ENCODE data around the gene MDM4. TPM values are rescaled to one million over a fixed set of nuclear protein-coding genes. Genes with fewer than 3 reads are reported as not detected.
"Not testable (repeated sequence)": the region's sequence is repeated elsewhere in the genome, so short reads cannot be mapped to it uniquely, and the experiment has no call there.

MDM4 gene
- total RNA-seq, 1 donor = 169 TPM

- H3K27me3 ChIP-seq (ENCODE audit: insufficient read depth, low read length); H3K9me3 ChIP-seq (ENCODE audit: low read depth, low read length); H3K4me3 ChIP-seq (ENCODE audit: low read length): not testable (repeated sequence)
- H3K4me1 ChIP-seq (ENCODE audit: insufficient read depth, low read length) = peaks cover 84% of the 10 kb centered on the region
Observed at GRCh38 chr1:204521941-204522521, 5.8 kb downstream of the MDM4 start.

- Histone ChIP-seq H3K4me1 (ENCODE audit: insufficient read depth, low read length) (peaks cover 67% of the 10 kb centered on the region), H3K4me3 (ENCODE audit: low read length) (no peak overlapping the region), H3K9me3 (ENCODE audit: low read depth, low read length) (no peaks in the 10 kb centered on the region), H3K27me3 (ENCODE audit: insufficient read depth, low read length) (no peaks in the 10 kb centered on the region)
Observed at GRCh38 chr1:204523605-204524215, 7.5 kb downstream of the MDM4 start.

DNA sequence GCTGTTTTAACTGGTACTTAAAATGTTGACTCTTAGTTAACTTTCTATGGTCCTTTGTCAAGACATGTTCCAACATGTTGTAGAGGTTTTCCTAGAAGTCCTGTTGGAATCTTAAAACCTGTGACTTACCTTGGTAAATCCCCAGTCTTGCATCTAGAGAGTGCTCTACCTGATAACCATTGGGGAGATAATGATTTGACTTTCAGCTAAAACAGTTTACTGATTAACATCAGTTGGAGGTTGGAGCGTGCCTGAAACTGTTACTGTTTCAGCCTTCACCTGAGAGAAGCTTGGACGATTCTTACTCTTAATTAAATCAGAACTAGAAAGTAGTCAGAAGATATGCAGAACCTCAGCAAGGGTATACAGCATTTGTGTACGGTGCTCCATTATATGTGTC is 8.8 kb downstream of the MDM4 start:
- Histone ChIP-seq H3K4me1 (ENCODE audit: insufficient read depth, low read length) (peaks cover 59% of the 10 kb centered on the region), H3K27me3 (ENCODE audit: insufficient read depth, low read length) (no peaks in the 10 kb centered on the region), H3K9me3 (ENCODE audit: low read depth, low read length) (no peaks in the 10 kb centered on the region), H3K4me3 (ENCODE audit: low read length) (no peak overlapping the region)

GRCh38 chr1:204528241-204528640 is 12.0 kb downstream of the MDM4 start:
- Histone ChIP-seq H3K4me1 (ENCODE audit: insufficient read depth, low read length) (peaks cover 36% of the 10 kb centered on the region), H3K27me3 (ENCODE audit: insufficient read depth, low read length) (no peaks in the 10 kb centered on the region), H3K4me3 (ENCODE audit: low read length) (no peak overlapping the region), H3K9me3 (ENCODE audit: low read depth, low read length) (no peaks in the 10 kb centered on the region)

GRCh38 chr1:204528677-204529076 is 12.5 kb downstream of the MDM4 start:
- Histone ChIP-seq H3K4me3 (ENCODE audit: low read length) (no peak overlapping the region), H3K9me3 (ENCODE audit: low read depth, low read length) (no peaks in the 10 kb centered on the region), H3K4me1 (ENCODE audit: insufficient read depth, low read length) (peaks cover 33% of the 10 kb centered on the region), H3K27me3 (ENCODE audit: insufficient read depth, low read length) (no peaks in the 10 kb centered on the region)

GRCh38 chr1:204529371-204529895 is 13.2 kb downstream of the MDM4 start:
- Histone ChIP-seq H3K4me1 (ENCODE audit: insufficient read depth, low read length) (peaks cover 25% of the 10 kb centered on the region), H3K4me3 (ENCODE audit: low read length) (no peak overlapping the region), H3K27me3 (ENCODE audit: insufficient read depth, low read length) (no peaks in the 10 kb centered on the region), H3K9me3 (ENCODE audit: low read depth, low read length) (no peaks in the 10 kb centered on the region)

DNA sequence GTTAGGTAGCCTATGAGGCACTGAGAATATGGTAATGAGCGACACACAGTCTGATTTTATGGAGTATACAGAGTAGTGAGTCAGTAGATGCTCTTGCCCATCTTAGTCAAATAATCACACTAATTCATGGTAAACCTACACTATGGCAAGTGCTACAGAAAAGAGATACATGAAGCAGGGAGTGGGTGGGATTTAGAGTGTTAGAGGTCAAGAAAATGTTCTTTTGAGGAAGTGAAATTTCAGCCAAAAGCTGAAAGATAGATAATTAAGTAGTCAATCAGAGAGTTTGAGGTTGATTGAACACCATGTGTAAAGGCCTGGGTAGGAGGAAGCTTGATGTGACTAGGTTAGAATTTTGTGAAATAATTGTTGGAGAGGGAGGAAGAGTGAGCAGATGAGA is 14.7 kb downstream of the MDM4 start:
- H3K27me3 ChIP-seq (ENCODE audit: insufficient read depth, low read length) = no peaks in the 10 kb centered on the region
- H3K4me1 ChIP-seq (ENCODE audit: insufficient read depth, low read length) = peaks cover 13% of the 10 kb centered on the region
- no peaks in the 10 kb centered on the region for H3K9me3 ChIP-seq (ENCODE audit: low read depth, low read length)
- H3K4me3 ChIP-seq (ENCODE audit: low read length) = no peak overlapping the region

- Histone ChIP-seq H3K27me3 (ENCODE audit: insufficient read depth, low read length) (no peaks in the 10 kb centered on the region), H3K9me3 (ENCODE audit: low read depth, low read length) (no peaks in the 10 kb centered on the region)
Observed at GRCh38 chr1:204532832-204533231, 16.6 kb downstream of the MDM4 start.

DNA sequence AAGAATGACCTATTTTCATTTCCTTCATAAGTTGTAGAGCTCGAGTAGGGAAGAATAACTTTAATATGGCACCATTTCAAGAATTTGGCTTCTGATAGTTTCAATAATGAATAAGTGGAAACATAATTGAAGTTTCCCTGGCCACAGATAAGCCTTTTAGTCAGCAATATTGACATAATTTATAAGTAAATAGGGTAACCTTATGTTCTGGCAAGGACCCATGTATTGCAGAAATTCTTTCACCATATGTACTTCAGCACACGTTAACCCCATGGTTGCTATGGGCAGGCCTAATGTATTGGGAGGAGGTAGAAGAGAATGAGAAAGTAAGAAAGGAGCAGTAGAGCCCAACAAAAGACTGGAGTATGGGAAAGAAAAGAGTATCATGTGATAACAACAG is 25.4 kb downstream of the MDM4 start:
- Histone ChIP-seq H3K27me3 (ENCODE audit: insufficient read depth, low read length) (no peaks in the 10 kb centered on the region), H3K4me1 (ENCODE audit: insufficient read depth, low read length) (peaks cover 14% of the 10 kb centered on the region), H3K9me3 (ENCODE audit: low read depth, low read length) (no peaks in the 10 kb centered on the region), H3K4me3 (ENCODE audit: low read length) (no peak overlapping the region)

More at GRCh38 chr1:204532832-204533231, 16.6 kb downstream of the MDM4 start:
- peaks cover 11% of the 10 kb centered on the region for H3K4me1 ChIP-seq (ENCODE audit: insufficient read depth, low read length)
- H3K4me3 ChIP-seq (ENCODE audit: low read length) = no peak overlapping the region

DNA sequence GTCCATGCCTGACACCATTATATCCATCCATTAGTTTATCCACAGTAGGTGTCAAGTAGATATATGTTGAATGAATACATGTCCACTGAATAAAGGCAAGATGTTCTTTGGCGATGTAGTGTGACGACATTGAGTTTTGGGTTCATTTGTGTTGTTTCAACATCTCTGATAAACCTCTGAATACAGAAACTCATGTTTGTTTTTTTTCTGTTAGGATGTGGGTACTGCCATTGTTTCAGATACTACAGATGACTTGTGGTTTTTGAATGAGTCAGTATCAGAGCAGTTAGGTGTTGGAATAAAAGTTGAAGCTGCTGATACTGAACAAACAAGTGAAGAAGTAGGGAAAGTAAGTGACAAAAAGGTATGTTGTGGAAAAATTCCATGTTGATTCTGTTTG is 28.1 kb downstream of the MDM4 start:
- Histone ChIP-seq H3K27me3 (ENCODE audit: insufficient read depth, low read length) (no peaks in the 10 kb centered on the region), H3K4me1 (ENCODE audit: insufficient read depth, low read length) (peaks cover 14% of the 10 kb centered on the region), H3K4me3 (ENCODE audit: low read length) (no peak overlapping the region), H3K9me3 (ENCODE audit: low read depth, low read length) (no peaks in the 10 kb centered on the region)

- no peak overlapping the region for H3K4me3 ChIP-seq (ENCODE audit: low read length)
- peaks cover 14% of the 10 kb centered on the region for H3K4me1 ChIP-seq (ENCODE audit: insufficient read depth, low read length)
- H3K9me3 ChIP-seq (ENCODE audit: low read depth, low read length) = no peaks in the 10 kb centered on the region
- H3K27me3 ChIP-seq (ENCODE audit: insufficient read depth, low read length) = no peaks in the 10 kb centered on the region
Observed at GRCh38 chr1:204545202-204545601, 29.0 kb downstream of the MDM4 start.

DNA sequence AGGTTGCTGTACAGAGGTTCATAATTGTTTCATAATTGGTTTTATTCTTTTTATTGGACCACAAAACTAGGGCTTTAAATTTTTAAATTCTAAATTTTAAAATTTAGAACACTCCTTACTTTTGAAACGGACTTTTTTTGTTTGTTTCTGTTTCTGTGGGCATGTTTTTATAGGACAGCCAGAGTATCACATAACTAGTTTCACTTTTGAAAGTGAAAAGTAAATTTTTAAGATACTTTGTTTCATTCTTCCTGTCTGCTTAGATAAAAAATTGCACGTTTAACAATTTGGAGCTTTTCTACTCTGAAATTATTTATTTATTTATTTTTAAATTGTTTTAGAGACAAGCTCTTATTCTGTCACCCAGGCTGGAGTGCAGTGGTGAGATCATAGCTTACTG is 29.7 kb downstream of the MDM4 start:
- H3K27me3 ChIP-seq (ENCODE audit: insufficient read depth, low read length) = no peaks in the 10 kb centered on the region
- H3K4me3 ChIP-seq (ENCODE audit: low read length) = no peak overlapping the region
- no peaks in the 10 kb centered on the region for H3K9me3 ChIP-seq (ENCODE audit: low read depth, low read length)
- H3K4me1 ChIP-seq (ENCODE audit: insufficient read depth, low read length) = peaks cover 14% of the 10 kb centered on the region

GRCh38 chr1:204548265-204548664 is 32.1 kb downstream of the MDM4 start:
- peaks cover 14% of the 10 kb centered on the region for H3K4me1 ChIP-seq (ENCODE audit: insufficient read depth, low read length)
- H3K27me3 ChIP-seq (ENCODE audit: insufficient read depth, low read length) = no peaks in the 10 kb centered on the region
- H3K9me3 ChIP-seq (ENCODE audit: low read depth, low read length) = no peaks in the 10 kb centered on the region
- no peak overlapping the region for H3K4me3 ChIP-seq (ENCODE audit: low read length)

DNA sequence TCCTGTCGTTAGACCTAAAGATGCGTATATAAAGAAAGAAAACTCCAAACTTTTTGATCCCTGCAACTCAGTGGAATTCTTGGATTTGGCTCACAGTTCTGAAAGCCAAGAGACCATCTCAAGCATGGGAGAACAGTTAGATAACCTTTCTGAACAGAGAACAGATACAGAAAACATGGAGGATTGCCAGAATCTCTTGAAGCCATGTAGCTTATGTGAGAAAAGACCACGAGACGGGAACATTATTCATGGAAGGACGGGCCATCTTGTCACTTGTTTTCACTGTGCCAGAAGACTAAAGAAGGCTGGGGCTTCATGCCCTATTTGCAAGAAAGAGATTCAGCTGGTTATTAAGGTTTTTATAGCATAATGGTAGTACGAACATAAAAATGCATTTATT is 33.1 kb downstream of the MDM4 start:
- Histone ChIP-seq H3K4me1 (ENCODE audit: insufficient read depth, low read length) (peaks cover 14% of the 10 kb centered on the region), H3K27me3 (ENCODE audit: insufficient read depth, low read length) (no peaks in the 10 kb centered on the region), H3K9me3 (ENCODE audit: low read depth, low read length) (no peaks in the 10 kb centered on the region), H3K4me3 (ENCODE audit: low read length) (no peak overlapping the region)

DNA sequence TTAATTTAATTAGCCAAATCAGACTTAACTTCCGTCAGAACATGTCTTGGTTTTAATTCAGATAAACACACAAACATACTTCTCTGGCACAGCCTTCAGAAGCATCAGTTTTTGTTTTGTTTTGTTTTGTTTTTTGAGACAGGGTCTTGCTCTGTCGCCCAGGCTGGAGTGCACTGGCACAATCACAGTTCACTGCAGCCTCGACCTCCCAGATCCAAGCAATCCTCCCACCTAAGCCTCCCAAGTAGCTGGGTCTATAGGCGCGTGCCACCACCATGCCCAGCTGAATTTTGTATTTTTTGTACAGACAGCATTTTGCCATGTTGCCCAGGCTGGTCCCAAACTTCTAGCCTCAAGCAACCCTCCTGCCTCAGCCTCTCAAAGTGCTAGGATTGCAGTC is 34.7 kb downstream of the MDM4 start:
- no peaks in the 10 kb centered on the region for H3K9me3 ChIP-seq (ENCODE audit: low read depth, low read length)

GRCh38 chr1:204556458-204557052 is 40.3 kb downstream of the MDM4 start:
- H3K9me3 ChIP-seq (ENCODE audit: low read depth, low read length) = no peaks in the 10 kb centered on the region
- no peaks in the 10 kb centered on the region for H3K4me1 ChIP-seq (ENCODE audit: insufficient read depth, low read length)
- H3K4me3 ChIP-seq (ENCODE audit: low read length) = no peak overlapping the region
- no peaks in the 10 kb centered on the region for H3K27me3 ChIP-seq (ENCODE audit: insufficient read depth, low read length)

More for the DNA sequence above, 34.7 kb downstream of the MDM4 start:
- Histone ChIP-seq H3K4me1 (ENCODE audit: insufficient read depth, low read length) (peaks cover 4% of the 10 kb centered on the region), H3K27me3 (ENCODE audit: insufficient read depth, low read length) (no peaks in the 10 kb centered on the region), H3K4me3 (ENCODE audit: low read length) (no peak overlapping the region)

Measured in mononuclear cell (primary cell).